Ammon's horn (tissue), 1 donor: Measurements from ENCODE around the gene CEP112.

Experiments
- DNase-seq: peaks from one replicate; pipeline ENCODE4 v3.0.0-alpha.2; 2016; ENCODE audit warnings: low spot score

Gene CEP112

GRCh38 chr17:66076546-66077190 lies 115.3 kb downstream of the CEP112 start:
- no peak for DNase-seq

- DNase-seq = no peak
These were observed 118.5 kb downstream of the CEP112 start for GRCh38 chr17:66073384-66073783.

GRCh38 chr17:66063686-66064085 lies 128.2 kb downstream of the CEP112 start:
- no peak for DNase-seq

- no peak for DNase-seq
These were observed 135.8 kb downstream of the CEP112 start for GRCh38 chr17:66056148-66056547.

GRCh38 chr17:66054242-66054641 lies 137.7 kb downstream of the CEP112 start:
- DNase-seq = no peak

- no peak for DNase-seq
These were observed 147.8 kb downstream of the CEP112 start for GRCh38 chr17:66044083-66044482.

GRCh38 chr17:66043419-66043818 lies 148.5 kb downstream of the CEP112 start:
- no peak for DNase-seq

GRCh38 chr17:66040402-66040801 lies 151.5 kb downstream of the CEP112 start:
- DNase-seq = no peak

GRCh38 chr17:66038125-66038524 lies 153.8 kb downstream of the CEP112 start:
- no peak for DNase-seq

GRCh38 chr17:66037221-66037620 lies 154.7 kb downstream of the CEP112 start:
- no peak for DNase-seq

- no peak for DNase-seq
These were observed 159.7 kb downstream of the CEP112 start for GRCh38 chr17:66032082-66032712.

- DNase-seq = no peak
These were observed 166.4 kb downstream of the CEP112 start for GRCh38 chr17:66025551-66025950.

- no peak for DNase-seq
These were observed 170.2 kb downstream of the CEP112 start for GRCh38 chr17:66021757-66022156.

GRCh38 chr17:66018786-66019185 lies 173.1 kb downstream of the CEP112 start:
- DNase-seq = no peak

GRCh38 chr17:66016231-66016630 lies 175.7 kb downstream of the CEP112 start:
- DNase-seq = no peak

GRCh38 chr17:66008680-66009079 lies 183.3 kb downstream of the CEP112 start:
- DNase-seq = no peak

- no peak for DNase-seq
These were observed 185.3 kb downstream of the CEP112 start for GRCh38 chr17:66006654-66007053.

- DNase-seq = peak; percentile 16
These were observed 189.1 kb downstream of the CEP112 start for GRCh38 chr17:66002812-66003211.

GRCh38 chr17:66002063-66002585 lies 189.8 kb downstream of the CEP112 start:
- DNase-seq = no peak

- DNase-seq = no peak
These were observed 191.7 kb downstream of the CEP112 start for GRCh38 chr17:66000216-66000615.

- no peak for DNase-seq
These were observed 193.3 kb downstream of the CEP112 start for GRCh38 chr17:65998675-65999074.

- no peak for DNase-seq
These were observed 197.3 kb downstream of the CEP112 start for GRCh38 chr17:65994679-65995078.

GRCh38 chr17:65994114-65994513 lies 197.8 kb downstream of the CEP112 start:
- no peak for DNase-seq

GRCh38 chr17:65990593-65990992 lies 201.3 kb downstream of the CEP112 start:
- peak; percentile 4 for DNase-seq
